Thymus (tissue), 11 donors: ENCODE measurements around the gene ALDH9A1. TPM values are rescaled to one million over a fixed set of nuclear protein-coding genes. Genes with fewer than 3 reads are reported as not detected.

Experiments
- DNase-seq, 9 donors: peaks; one replicate each; pipeline ENCODE4 v3.0.0-alpha.2; 2013; ENCODE audit warnings: low spot score in 9 of 9, low read depth in 6 of 9, missing footprints in 1 of 9
- H3K27ac ChIP-seq, 2 donors: one replicate each; pipeline ENCODE4 v1.5.1; 2013; ENCODE audit warnings: control low read depth in 1 of 2, low read depth in 1 of 2, low read length in 1 of 2, mild to moderate bottlenecking in 1 of 2, moderate library complexity in 1 of 2
- H3K27me3 ChIP-seq, 2 donors: one replicate each; pipeline ENCODE4 v1.5.1; 2013; ENCODE audit warnings: low read length in 1 of 2; ENCODE audit not compliant: control insufficient read depth in 2 of 2, insufficient read depth in 1 of 2
- H3K36me3 ChIP-seq, 2 donors: one replicate each; pipeline ENCODE4 v1.5.1; 2013; ENCODE audit warnings: low read length in 1 of 2, mild to moderate bottlenecking in 1 of 2, moderate library complexity in 1 of 2; ENCODE audit not compliant: control insufficient read depth in 2 of 2, insufficient read depth in 2 of 2
- H3K4me1 ChIP-seq, 2 donors: one replicate each; pipeline ENCODE4 v1.5.1; 2013; ENCODE audit warnings: low read length in 2 of 2; ENCODE audit not compliant: control insufficient read depth in 2 of 2, insufficient read depth in 2 of 2
- H3K4me3 ChIP-seq, 2 donors: one replicate each; pipeline ENCODE4 v1.5.1; 2013; ENCODE audit warnings: low read length in 2 of 2, control low read depth in 1 of 2, mild to moderate bottlenecking in 1 of 2
- H3K9me3 ChIP-seq, 2 donors: one replicate each; pipeline ENCODE4 v1.5.1; 2013; ENCODE audit warnings: low read length in 1 of 2, mild to moderate bottlenecking in 1 of 2; ENCODE audit not compliant: control insufficient read depth in 2 of 2, insufficient read depth in 1 of 2
- WGBS: extraction: QIAGEN DNeasy Blood & Tissue Kit; methylation state at CpG from one replicate; pipeline ENCODE4 v1.1.7; 2013; 5-methylcytosine and 5-hydroxymethylcytosine counted together
- polyA plus RNA-seq: library from polyadenylated mRNA; stranded (reverse); fragments of 200-250 nt; gene quantifications from one replicate; pipeline ENCODE4 v1.2.3, GENCODE V29; 2013
- total RNA-seq: library from RNA; stranded (reverse); fragments of 120-200 nt; gene quantifications from one replicate; pipeline ENCODE4 v1.2.4, GENCODE V29; 2013
- donor health status: healthy.

ALDH9A1 gene
- total and polyA plus RNA-seq, 2 donors: 41.0 to 44.9 TPM

GRCh38 chr1:165633614-165634013 is 64.7 kb downstream of the ALDH9A1 start:
- H3K4me1 ChIP-seq: peaks cover 8 to 18% of the 10 kb centered on the region in 2 donors
- no peak overlapping the region for H3K4me3 ChIP-seq
- H3K27me3 ChIP-seq: peaks cover 4 to 38% of the 10 kb centered on the region in 2 donors
- peaks cover 0 to 3% of the 10 kb centered on the region in 2 donors for H3K9me3 ChIP-seq
- H3K36me3 ChIP-seq: no peaks in the 10 kb centered on the region
- WGBS: 91% methylated on average over 3 of the region's 3 CpGs
- DNase-seq: no peak
- no peak overlapping the region for H3K27ac ChIP-seq

- Histone ChIP-seq H3K4me3 (no peak overlapping the region), H3K36me3 (no peaks in the 10 kb centered on the region), H3K9me3 (peaks cover 0 to 3% of the 10 kb centered on the region in 2 donors), H3K4me1 (peaks cover 8 to 18% of the 10 kb centered on the region in 2 donors), H3K27ac (peak overlapping the region in 1 of 2 donors; percentile 55), H3K27me3 (peaks cover 4 to 38% of the 10 kb centered on the region in 2 donors)
- WGBS: 75% methylated on average over 7 of the region's 7 CpGs
- no peak for DNase-seq
Observed at GRCh38 chr1:165632491-165632890, 65.9 kb downstream of the ALDH9A1 start.

GRCh38 chr1:165632152-165632469 is 66.3 kb downstream of the ALDH9A1 start:
- Histone ChIP-seq H3K27me3 (peaks cover 4 to 38% of the 10 kb centered on the region in 2 donors), H3K4me1 (peaks cover 8 to 18% of the 10 kb centered on the region in 2 donors), H3K27ac (peak overlapping the region in 1 of 2 donors; percentile 55), H3K4me3 (peak overlapping the region; percentile 48 to 58), H3K36me3 (no peaks in the 10 kb centered on the region), H3K9me3 (peaks cover 0 to 3% of the 10 kb centered on the region in 2 donors)
- 44% methylated on average over 5 of the region's 5 CpGs for WGBS
- no peak for DNase-seq

- peaks cover 8 to 18% of the 10 kb centered on the region in 2 donors for H3K4me1 ChIP-seq
Observed at GRCh38 chr1:165631342-165632151, 66.8 kb downstream of the ALDH9A1 start.

GRCh38 chr1:165630629-165631341 is 67.6 kb downstream of the ALDH9A1 start, which contains the start of gene MGST3:
Gene MGST3, plus strand, starts transcription at chr1:165631234. Its CDS starts 18,614 bp downstream, at chr1:165649848.
- peak; percentile 62 to 97 (median 91) for DNase-seq
- Histone ChIP-seq H3K9me3 (peaks cover 0 to 3% of the 10 kb centered on the region in 2 donors), H3K4me3 (peak within 1 kb of the TSS; percentile 48 to 58), H3K4me1 (peaks cover 8 to 18% of the 10 kb centered on the region in 2 donors), H3K27ac (peak within 1 kb of the TSS; percentile 81 to 87), H3K36me3 (no peaks in the 10 kb centered on the region), H3K27me3 (peaks cover 4 to 38% of the 10 kb centered on the region in 2 donors)
- under 1% methylated on average over 56 of the region's 56 CpGs for WGBS

More at GRCh38 chr1:165631342-165632151, 66.8 kb downstream of the ALDH9A1 start:
- 2% methylated on average over 31 of the region's 31 CpGs for WGBS
- peaks cover 4 to 38% of the 10 kb centered on the region in 2 donors for H3K27me3 ChIP-seq
- H3K27ac ChIP-seq: peak overlapping the region; percentile 55 to 75
- H3K4me3 ChIP-seq: peak overlapping the region; percentile 48 to 58
- no peaks in the 10 kb centered on the region for H3K36me3 ChIP-seq
- DNase-seq: peak in 3 of 9 donors; percentile 6 to 27 (median 10)
- peaks cover 0 to 3% of the 10 kb centered on the region in 2 donors for H3K9me3 ChIP-seq

- Histone ChIP-seq H3K9me3 (peaks cover 0 to 3% of the 10 kb centered on the region in 2 donors), H3K4me3 (peak overlapping the region; percentile 48 to 58), H3K4me1 (peaks cover 8 to 18% of the 10 kb centered on the region in 2 donors), H3K27me3 (peaks cover 4 to 38% of the 10 kb centered on the region in 2 donors), H3K27ac (peak overlapping the region; percentile 81 to 87), H3K36me3 (no peaks in the 10 kb centered on the region)
- peak in 3 of 9 donors; percentile 8 to 21 (median 13) for DNase-seq
- WGBS: 9% methylated on average over 26 of the region's 26 CpGs
Observed at GRCh38 chr1:165629848-165630628, 68.3 kb downstream of the ALDH9A1 start.

GRCh38 chr1:165629151-165629550 is 69.2 kb downstream of the ALDH9A1 start:
- Histone ChIP-seq H3K9me3 (peaks cover 0 to 3% of the 10 kb centered on the region in 2 donors), H3K4me3 (no peak overlapping the region), H3K27me3 (peaks cover 4 to 41% of the 10 kb centered on the region in 2 donors), H3K4me1 (peaks cover 8 to 18% of the 10 kb centered on the region in 2 donors), H3K27ac (no peak overlapping the region), H3K36me3 (no peaks in the 10 kb centered on the region)
- no peak for DNase-seq
- WGBS: 77% methylated on average over 3 of the region's 3 CpGs

GRCh38 chr1:165628147-165628822 is 70.1 kb downstream of the ALDH9A1 start:
- Histone ChIP-seq H3K27ac (no peak overlapping the region), H3K9me3 (peaks cover 0 to 3% of the 10 kb centered on the region in 2 donors), H3K27me3 (peaks cover 4 to 38% of the 10 kb centered on the region in 2 donors), H3K36me3 (no peaks in the 10 kb centered on the region), H3K4me1 (peaks cover 8 to 18% of the 10 kb centered on the region in 2 donors), H3K4me3 (no peak overlapping the region)
- 96% methylated on average over 6 of the region's 6 CpGs for WGBS
- no peak for DNase-seq
